Right renal pelvis (tissue), 4 donors: ENCODE results near the gene VWA8. TPM values are rescaled to one million over a fixed set of nuclear protein-coding genes. Genes with fewer than 3 reads are reported as not detected.
"Not testable (repeated sequence)": the region's sequence is repeated elsewhere in the genome, so short reads cannot be mapped to it uniquely, and the experiment has no call there.

Experiments used
- DNase-seq, 4 donors: peaks; one replicate each; pipeline ENCODE4 v3.0.0-alpha.2; 2013; ENCODE audit warnings: low read depth in 4 of 4, low spot score in 3 of 4, missing footprints in 1 of 4
- polyA plus RNA-seq, 4 donors: library from polyadenylated mRNA; unstranded; fragments of 120-200 nt; gene quantifications; one replicate each; pipeline ENCODE4 v1.2.1, GENCODE V29; 2013; ENCODE audit not compliant: insufficient read length in 4 of 4

Gene VWA8
- polyA plus RNA-seq, 4 donors = 18.7 to 24.5 (median 20.7) TPM

- DNase-seq = no peak
Measured at GRCh38 chr13:41762796-41763195, 198.1 kb downstream of the VWA8 start.

GRCh38 chr13:41756198-41756880 lies 204.6 kb downstream of the VWA8 start:
- DNase-seq = no peak

GRCh38 chr13:41751734-41752445 lies 209.0 kb downstream of the VWA8 start:
- DNase-seq = no peak

- DNase-seq = no peak
Measured at GRCh38 chr13:41751277-41751676, 209.6 kb downstream of the VWA8 start.

GRCh38 chr13:41746259-41746658 lies 214.7 kb downstream of the VWA8 start:
- DNase-seq = no peak

GRCh38 chr13:41745496-41745895 lies 215.4 kb downstream of the VWA8 start:
- not testable (repeated sequence) for DNase-seq

GRCh38 chr13:41742917-41743552 lies 217.9 kb downstream of the VWA8 start:
- DNase-seq = no peak

- DNase-seq = no peak
Measured at GRCh38 chr13:41740479-41740878, 220.4 kb downstream of the VWA8 start.

- DNase-seq = no peak
Measured at GRCh38 chr13:41722684-41723535, 238.0 kb downstream of the VWA8 start.

GRCh38 chr13:41720839-41721561 lies 239.9 kb downstream of the VWA8 start:
- DNase-seq = no peak

- no peak for DNase-seq
Measured at GRCh38 chr13:41716236-41716635, 244.7 kb downstream of the VWA8 start.

- no peak for DNase-seq
Measured at GRCh38 chr13:41713405-41713804, 247.5 kb downstream of the VWA8 start.

GRCh38 chr13:41710771-41711170 lies 250.1 kb downstream of the VWA8 start:
- DNase-seq = no peak

- DNase-seq = no peak
Measured at GRCh38 chr13:41709511-41709910, 251.4 kb downstream of the VWA8 start.

- no peak for DNase-seq
Measured at GRCh38 chr13:41708713-41709112, 252.2 kb downstream of the VWA8 start.

GRCh38 chr13:41707194-41707821 lies 253.6 kb downstream of the VWA8 start:
- no peak for DNase-seq

GRCh38 chr13:41706152-41706551 lies 254.8 kb downstream of the VWA8 start:
- DNase-seq = no peak

GRCh38 chr13:41702540-41702939 lies 258.4 kb downstream of the VWA8 start:
- DNase-seq = no peak

- no peak for DNase-seq
Measured at GRCh38 chr13:41701676-41702075, 259.2 kb downstream of the VWA8 start.
